GM23338 (cell line): Measurements from ENCODE around the gene PTPN5. TPM values are rescaled to one million over a fixed set of nuclear protein-coding genes. Genes with fewer than 3 reads are reported as not detected.

Experiments
- ATAC-seq: fragments of 200-7000 bp; cut with Tn5 transposase; 3 replicates; pipeline ENCODE4 v1.9.1; 2020
- DNase-seq: peaks from one replicate; pipeline ENCODE4 v3.0.0-alpha.2; 2015; ENCODE audit warnings: low spot score
- H2AFZ ChIP-seq: fragments of 200-600 bp; sonication (generic); 2 replicates; pipeline ENCODE4 v1.8.0; 2016; ENCODE audit warnings: antibody characterized with exemption, mild to moderate bottlenecking, moderate library complexity
- H3F3A ChIP-seq: fragments of 200-600 bp; sonication (generic); replicated peaks from 2 replicates; pipeline ENCODE4 v1.8.0; 2017; ENCODE audit warnings: antibody characterized with exemption, mixed run types, low read depth
- H3K27ac ChIP-seq: fragments of 200-600 bp; sonication (generic); 2 replicates; pipeline ENCODE4 v1.6.1; 2016; ENCODE audit warnings: low read depth
- H3K27me3 ChIP-seq: fragments of 200-600 bp; sonication (generic); 2 replicates; pipeline ENCODE4 v1.8.0; 2016; ENCODE audit warnings: mild to moderate bottlenecking, mixed run types, moderate library complexity; ENCODE audit not compliant: insufficient read depth
- H3K36me3 ChIP-seq: fragments of 200-600 bp; sonication (generic); 2 replicates; pipeline ENCODE4 v1.8.0; 2016; ENCODE audit warnings: mild to moderate bottlenecking; ENCODE audit not compliant: insufficient read depth
- H3K4me1 ChIP-seq: fragments of 200-600 bp; sonication (generic); 2 replicates; pipeline ENCODE4 v1.8.0; 2016; ENCODE audit warnings: mild to moderate bottlenecking, moderate library complexity; ENCODE audit not compliant: insufficient read depth
- H3K4me2 ChIP-seq: fragments of 200-600 bp; sonication (generic); 2 replicates; pipeline ENCODE4 v1.7.1; 2017; ENCODE audit warnings: mixed run types
- H3K4me3 ChIP-seq: fragments of 200-600 bp; sonication (generic); 2 replicates; pipeline ENCODE4 v1.6.1; 2016; ENCODE audit warnings: mixed run types
- H3K79me2 ChIP-seq: fragments of 200-600 bp; sonication (generic); replicated peaks from 2 replicates; pipeline ENCODE4 v1.8.0; 2017; ENCODE audit warnings: mild to moderate bottlenecking; ENCODE audit not compliant: insufficient read depth
- H3K9me2 ChIP-seq: fragments of 200-600 bp; sonication (generic); 2 replicates; pipeline ENCODE4 v1.8.0; 2017; ENCODE audit not compliant: insufficient read depth
- H4K20me1 ChIP-seq: fragments of 200-600 bp; sonication (generic); replicated peaks from 2 replicates; pipeline ENCODE4 v1.8.0; 2017; ENCODE audit warnings: mild to moderate bottlenecking; ENCODE audit not compliant: insufficient read depth
- H3K27ac Mint-ChIP-seq: 2 replicates; pipeline ENCODE4 v1.8.0; 2020; ENCODE audit warnings: inconsistent platforms, mild to moderate bottlenecking, moderate library complexity, mixed read lengths
- H3K27me3 Mint-ChIP-seq: 3 replicates; pipeline ENCODE4 v1.8.0; 2022; ENCODE audit warnings: low read depth, mild to moderate bottlenecking, moderate library complexity, mixed read lengths, inconsistent platforms; ENCODE audit not compliant: insufficient read depth, poor library complexity
- H3K36me3 Mint-ChIP-seq: 3 replicates; pipeline ENCODE4 v1.8.0; 2021; ENCODE audit warnings: low read depth, mild to moderate bottlenecking, inconsistent platforms, moderate library complexity, mixed read lengths
- H3K4me1 Mint-ChIP-seq: 3 replicates; pipeline ENCODE4 v1.8.0; 2020; ENCODE audit warnings: mild to moderate bottlenecking, inconsistent platforms, mixed read lengths
- H3K4me3 Mint-ChIP-seq: 3 replicates; pipeline ENCODE4 v1.8.0; 2021; ENCODE audit warnings: moderate library complexity, mild to moderate bottlenecking, inconsistent platforms, mixed read lengths
- H3K9me3 Mint-ChIP-seq: 3 replicates; pipeline ENCODE4 v1.8.0; 2020; ENCODE audit warnings: moderate library complexity, mild to moderate bottlenecking, inconsistent platforms, mixed read lengths
- CREB1 ChIP-seq: fragments of 250-450 bp; sonication (Bioruptor Pico); IDR thresholded peaks from 2 replicates; pipeline ENCODE4 v1.5.0; 2020; ENCODE audit warnings: low read depth, mild to moderate bottlenecking, moderate library complexity
- EZH2 ChIP-seq: fragments of 200-600 bp; sonication (generic); IDR thresholded peaks from one replicate; pipeline ENCODE4 v1.8.0; 2017; ENCODE audit warnings: antibody characterized with exemption, mild to moderate bottlenecking, low read depth; ENCODE audit not compliant: unreplicated experiment
- EZH2phosphoT487 ChIP-seq: fragments of 200-600 bp; sonication (generic); IDR thresholded peaks from one replicate; pipeline ENCODE4 v1.8.1; 2018; ENCODE audit warnings: antibody characterized with exemption; ENCODE audit not compliant: unreplicated experiment
- JUNB ChIP-seq: IDR thresholded peaks from one replicate; pipeline ENCODE4 v1.6.1; 2016; ENCODE audit warnings: antibody characterized with exemption; ENCODE audit not compliant: unreplicated experiment
- NANOG ChIP-seq: IDR thresholded peaks from 2 replicates; pipeline ENCODE4 v1.6.1; 2016; ENCODE audit warnings: antibody characterized with exemption, borderline replicate concordance
- POLR2AphosphoS5 ChIP-seq: IDR thresholded peaks from 2 replicates; pipeline ENCODE4 v1.6.1; 2016; ENCODE audit warnings: antibody characterized with exemption, low read depth
- STAT1 ChIP-seq: IDR thresholded peaks from one replicate; pipeline ENCODE4 v1.6.1; 2016; ENCODE audit warnings: antibody characterized with exemption; ENCODE audit not compliant: unreplicated experiment
- ZNF114 ChIP-seq: fragments of 250-450 bp; sonication (Bioruptor Pico); IDR thresholded peaks from 2 replicates; pipeline ENCODE4 v1.5.0; 2020; ENCODE audit warnings: mild to moderate bottlenecking, moderate library complexity
- ZNF331 ChIP-seq: fragments of 250-450 bp; sonication (Bioruptor Pico); IDR thresholded peaks from 2 replicates; pipeline ENCODE4 v1.5.0; 2020; ENCODE audit warnings: low read depth, mild to moderate bottlenecking, moderate library complexity
- polyA plus RNA-seq: library from polyadenylated mRNA; unstranded; fragments of >200 nt; fragmentation: Nextera tagmentation; extraction: Ambion mirVana; gene quantifications from 2 replicates; pipeline ENCODE4 v1.2.1, GENCODE V29; 2016
- total RNA-seq: library from RNA; depleted of rRNA; stranded (reverse); fragments of >200 nt; shearing (Covaris generic); gene quantifications from 2 replicates; pipeline ENCODE4 v1.2.3, GENCODE V29; 2014
- TF ChIP-seq, protein P1 (sequence below): IDR thresholded peaks from one replicate; pipeline ENCODE4 v1.6.1; 2018; ENCODE audit warnings: antibody characterized with exemption; ENCODE audit not compliant: unreplicated experiment
- TF ChIP-seq, protein P2 (sequence below): fragments of 250-450 bp; sonication (Bioruptor Pico); IDR thresholded peaks from 2 replicates; pipeline ENCODE4 v1.5.0; 2020; ENCODE audit warnings: mild to moderate bottlenecking, moderate library complexity
- TF ChIP-seq, protein P3 (sequence below): IDR thresholded peaks from 2 replicates; pipeline ENCODE4 v1.6.1; 2016; ENCODE audit warnings: antibody characterized with exemption
- TF ChIP-seq, protein P4 (sequence below), 2 experiments: fragments of 200-600 bp in 1 of 2; sonication (generic) in 1 of 2; conservative IDR thresholded peaks; 2 replicates each; pipeline versions ENCODE4 v1.5.1 to v1.6.1; 2016 to 2017; ENCODE audit warnings: antibody characterized with exemption in 2 of 2, low read depth in 2 of 2, mild to moderate bottlenecking in 2 of 2, moderate library complexity in 1 of 2

The PTPN5 gene
- total and polyA plus RNA-seq, 2 experiments from 2014 or later, result 3.7 to 5.7 TPM

DNA sequence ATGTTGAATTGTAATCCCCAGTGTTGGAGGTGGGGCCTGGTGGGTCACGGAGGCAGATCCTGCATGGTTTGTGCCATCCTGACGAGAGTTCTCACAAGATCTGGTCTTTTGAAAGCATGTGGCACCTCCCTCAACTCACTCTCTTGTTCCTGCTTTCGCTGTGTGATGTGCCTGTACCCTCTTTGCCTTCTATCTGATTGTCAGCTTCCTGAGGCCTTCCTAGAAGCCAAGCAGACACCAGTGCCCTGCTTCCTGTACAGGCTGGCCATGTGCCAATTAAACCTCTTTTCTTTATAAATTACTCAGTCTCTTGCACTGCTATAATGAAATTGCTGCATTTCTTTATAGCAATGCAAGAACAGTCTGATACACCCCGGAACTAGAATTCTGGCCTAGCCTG, 13.1 kb downstream of the PTPN5 start:
- H3K27me3 Mint-ChIP-seq, result peaks cover 9% of the 10 kb centered on the region
- peaks cover 32% of the 10 kb centered on the region for H3K4me1 Mint-ChIP-seq
- Histone ChIP-seq H3F3A (no peaks in the 10 kb centered on the region), H3K27ac (no peak overlapping the region), H3K36me3 (no peaks in the 10 kb centered on the region), H3K4me1 (peaks cover 5% of the 10 kb centered on the region), H3K9me2 (no peaks in the 10 kb centered on the region), H3K4me2 (no peak overlapping the region), H4K20me1 (no peaks in the 10 kb centered on the region), H3K79me2 (no peaks in the 10 kb centered on the region), H3K4me3 (no peak overlapping the region), H2AFZ (no peak overlapping the region), H3K27me3 (no peaks in the 10 kb centered on the region)
- ATAC-seq (no peak), DNase-seq (no peak)
- H3K9me3 Mint-ChIP-seq, result no peaks in the 10 kb centered on the region; the same call in 2 of the 3 replicates
- H3K36me3 Mint-ChIP-seq, result no peaks in the 10 kb centered on the region; the same call in 2 of the 3 replicates
- no peak overlapping the region for H3K27ac Mint-ChIP-seq
- no peak overlapping the region for H3K4me3 Mint-ChIP-seq
- TF ChIP-seq, protein P1, sequence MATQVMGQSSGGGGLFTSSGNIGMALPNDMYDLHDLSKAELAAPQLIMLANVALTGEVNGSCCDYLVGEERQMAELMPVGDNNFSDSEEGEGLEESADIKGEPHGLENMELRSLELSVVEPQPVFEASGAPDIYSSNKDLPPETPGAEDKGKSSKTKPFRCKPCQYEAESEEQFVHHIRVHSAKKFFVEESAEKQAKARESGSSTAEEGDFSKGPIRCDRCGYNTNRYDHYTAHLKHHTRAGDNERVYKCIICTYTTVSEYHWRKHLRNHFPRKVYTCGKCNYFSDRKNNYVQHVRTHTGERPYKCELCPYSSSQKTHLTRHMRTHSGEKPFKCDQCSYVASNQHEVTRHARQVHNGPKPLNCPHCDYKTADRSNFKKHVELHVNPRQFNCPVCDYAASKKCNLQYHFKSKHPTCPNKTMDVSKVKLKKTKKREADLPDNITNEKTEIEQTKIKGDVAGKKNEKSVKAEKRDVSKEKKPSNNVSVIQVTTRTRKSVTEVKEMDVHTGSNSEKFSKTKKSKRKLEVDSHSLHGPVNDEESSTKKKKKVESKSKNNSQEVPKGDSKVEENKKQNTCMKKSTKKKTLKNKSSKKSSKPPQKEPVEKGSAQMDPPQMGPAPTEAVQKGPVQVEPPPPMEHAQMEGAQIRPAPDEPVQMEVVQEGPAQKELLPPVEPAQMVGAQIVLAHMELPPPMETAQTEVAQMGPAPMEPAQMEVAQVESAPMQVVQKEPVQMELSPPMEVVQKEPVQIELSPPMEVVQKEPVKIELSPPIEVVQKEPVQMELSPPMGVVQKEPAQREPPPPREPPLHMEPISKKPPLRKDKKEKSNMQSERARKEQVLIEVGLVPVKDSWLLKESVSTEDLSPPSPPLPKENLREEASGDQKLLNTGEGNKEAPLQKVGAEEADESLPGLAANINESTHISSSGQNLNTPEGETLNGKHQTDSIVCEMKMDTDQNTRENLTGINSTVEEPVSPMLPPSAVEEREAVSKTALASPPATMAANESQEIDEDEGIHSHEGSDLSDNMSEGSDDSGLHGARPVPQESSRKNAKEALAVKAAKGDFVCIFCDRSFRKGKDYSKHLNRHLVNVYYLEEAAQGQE, result no peak
- TF ChIP-seq STAT1, result no peak
- TF ChIP-seq, protein P2, sequence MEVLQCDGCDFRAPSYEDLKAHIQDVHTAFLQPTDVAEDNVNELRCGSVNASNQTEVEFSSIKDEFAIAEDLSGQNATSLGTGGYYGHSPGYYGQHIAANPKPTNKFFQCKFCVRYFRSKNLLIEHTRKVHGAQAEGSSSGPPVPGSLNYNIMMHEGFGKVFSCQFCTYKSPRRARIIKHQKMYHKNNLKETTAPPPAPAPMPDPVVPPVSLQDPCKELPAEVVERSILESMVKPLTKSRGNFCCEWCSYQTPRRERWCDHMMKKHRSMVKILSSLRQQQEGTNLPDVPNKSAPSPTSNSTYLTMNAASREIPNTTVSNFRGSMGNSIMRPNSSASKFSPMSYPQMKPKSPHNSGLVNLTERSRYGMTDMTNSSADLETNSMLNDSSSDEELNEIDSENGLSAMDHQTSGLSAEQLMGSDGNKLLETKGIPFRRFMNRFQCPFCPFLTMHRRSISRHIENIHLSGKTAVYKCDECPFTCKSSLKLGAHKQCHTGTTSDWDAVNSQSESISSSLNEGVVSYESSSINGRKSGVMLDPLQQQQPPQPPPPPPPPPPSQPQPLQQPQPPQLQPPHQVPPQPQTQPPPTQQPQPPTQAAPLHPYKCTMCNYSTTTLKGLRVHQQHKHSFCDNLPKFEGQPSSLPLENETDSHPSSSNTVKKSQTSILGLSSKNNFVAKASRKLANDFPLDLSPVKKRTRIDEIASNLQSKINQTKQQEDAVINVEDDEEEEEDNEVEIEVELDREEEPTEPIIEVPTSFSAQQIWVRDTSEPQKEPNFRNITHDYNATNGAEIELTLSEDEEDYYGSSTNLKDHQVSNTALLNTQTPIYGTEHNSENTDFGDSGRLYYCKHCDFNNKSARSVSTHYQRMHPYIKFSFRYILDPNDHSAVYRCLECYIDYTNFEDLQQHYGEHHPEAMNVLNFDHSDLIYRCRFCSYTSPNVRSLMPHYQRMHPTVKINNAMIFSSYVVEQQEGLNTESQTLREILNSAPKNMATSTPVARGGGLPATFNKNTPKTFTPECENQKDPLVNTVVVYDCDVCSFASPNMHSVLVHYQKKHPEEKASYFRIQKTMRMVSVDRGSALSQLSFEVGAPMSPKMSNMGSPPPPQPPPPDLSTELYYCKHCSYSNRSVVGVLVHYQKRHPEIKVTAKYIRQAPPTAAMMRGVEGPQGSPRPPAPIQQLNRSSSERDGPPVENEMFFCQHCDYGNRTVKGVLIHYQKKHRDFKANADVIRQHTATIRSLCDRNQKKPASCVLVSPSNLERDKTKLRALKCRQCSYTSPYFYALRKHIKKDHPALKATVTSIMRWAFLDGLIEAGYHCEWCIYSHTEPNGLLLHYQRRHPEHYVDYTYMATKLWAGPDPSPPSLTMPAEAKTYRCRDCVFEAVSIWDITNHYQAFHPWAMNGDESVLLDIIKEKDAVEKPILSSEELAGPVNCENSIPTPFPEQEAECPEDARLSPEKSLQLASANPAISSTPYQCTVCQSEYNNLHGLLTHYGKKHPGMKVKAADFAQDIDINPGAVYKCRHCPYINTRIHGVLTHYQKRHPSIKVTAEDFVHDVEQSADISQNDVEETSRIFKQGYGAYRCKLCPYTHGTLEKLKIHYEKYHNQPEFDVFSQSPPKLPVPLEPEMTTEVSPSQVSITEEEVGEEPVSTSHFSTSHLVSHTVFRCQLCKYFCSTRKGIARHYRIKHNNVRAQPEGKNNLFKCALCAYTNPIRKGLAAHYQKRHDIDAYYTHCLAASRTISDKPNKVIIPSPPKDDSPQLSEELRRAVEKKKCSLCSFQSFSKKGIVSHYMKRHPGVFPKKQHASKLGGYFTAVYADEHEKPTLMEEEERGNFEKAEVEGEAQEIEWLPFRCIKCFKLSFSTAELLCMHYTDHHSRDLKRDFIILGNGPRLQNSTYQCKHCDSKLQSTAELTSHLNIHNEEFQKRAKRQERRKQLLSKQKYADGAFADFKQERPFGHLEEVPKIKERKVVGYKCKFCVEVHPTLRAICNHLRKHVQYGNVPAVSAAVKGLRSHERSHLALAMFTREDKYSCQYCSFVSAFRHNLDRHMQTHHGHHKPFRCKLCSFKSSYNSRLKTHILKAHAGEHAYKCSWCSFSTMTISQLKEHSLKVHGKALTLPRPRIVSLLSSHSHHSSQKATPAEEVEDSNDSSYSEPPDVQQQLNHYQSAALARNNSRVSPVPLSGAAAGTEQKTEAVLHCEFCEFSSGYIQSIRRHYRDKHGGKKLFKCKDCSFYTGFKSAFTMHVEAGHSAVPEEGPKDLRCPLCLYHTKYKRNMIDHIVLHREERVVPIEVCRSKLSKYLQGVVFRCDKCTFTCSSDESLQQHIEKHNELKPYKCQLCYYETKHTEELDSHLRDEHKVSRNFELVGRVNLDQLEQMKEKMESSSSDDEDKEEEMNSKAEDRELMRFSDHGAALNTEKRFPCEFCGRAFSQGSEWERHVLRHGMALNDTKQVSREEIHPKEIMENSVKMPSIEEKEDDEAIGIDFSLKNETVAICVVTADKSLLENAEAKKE (CRISPR knock-in tag), result no peak
- no peak for TF ChIP-seq EZH2
- no peak for TF ChIP-seq NANOG
- no peak for TF ChIP-seq ZNF331
- no peak for TF ChIP-seq POLR2AphosphoS5
- TF ChIP-seq EZH2phosphoT487, result no peak
- no peak for TF ChIP-seq CREB1 (CRISPR knock-in tag)
- TF ChIP-seq, protein P3, sequence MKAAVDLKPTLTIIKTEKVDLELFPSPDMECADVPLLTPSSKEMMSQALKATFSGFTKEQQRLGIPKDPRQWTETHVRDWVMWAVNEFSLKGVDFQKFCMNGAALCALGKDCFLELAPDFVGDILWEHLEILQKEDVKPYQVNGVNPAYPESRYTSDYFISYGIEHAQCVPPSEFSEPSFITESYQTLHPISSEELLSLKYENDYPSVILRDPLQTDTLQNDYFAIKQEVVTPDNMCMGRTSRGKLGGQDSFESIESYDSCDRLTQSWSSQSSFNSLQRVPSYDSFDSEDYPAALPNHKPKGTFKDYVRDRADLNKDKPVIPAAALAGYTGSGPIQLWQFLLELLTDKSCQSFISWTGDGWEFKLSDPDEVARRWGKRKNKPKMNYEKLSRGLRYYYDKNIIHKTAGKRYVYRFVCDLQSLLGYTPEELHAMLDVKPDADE, result no peak
- TF ChIP-seq, protein P4, sequence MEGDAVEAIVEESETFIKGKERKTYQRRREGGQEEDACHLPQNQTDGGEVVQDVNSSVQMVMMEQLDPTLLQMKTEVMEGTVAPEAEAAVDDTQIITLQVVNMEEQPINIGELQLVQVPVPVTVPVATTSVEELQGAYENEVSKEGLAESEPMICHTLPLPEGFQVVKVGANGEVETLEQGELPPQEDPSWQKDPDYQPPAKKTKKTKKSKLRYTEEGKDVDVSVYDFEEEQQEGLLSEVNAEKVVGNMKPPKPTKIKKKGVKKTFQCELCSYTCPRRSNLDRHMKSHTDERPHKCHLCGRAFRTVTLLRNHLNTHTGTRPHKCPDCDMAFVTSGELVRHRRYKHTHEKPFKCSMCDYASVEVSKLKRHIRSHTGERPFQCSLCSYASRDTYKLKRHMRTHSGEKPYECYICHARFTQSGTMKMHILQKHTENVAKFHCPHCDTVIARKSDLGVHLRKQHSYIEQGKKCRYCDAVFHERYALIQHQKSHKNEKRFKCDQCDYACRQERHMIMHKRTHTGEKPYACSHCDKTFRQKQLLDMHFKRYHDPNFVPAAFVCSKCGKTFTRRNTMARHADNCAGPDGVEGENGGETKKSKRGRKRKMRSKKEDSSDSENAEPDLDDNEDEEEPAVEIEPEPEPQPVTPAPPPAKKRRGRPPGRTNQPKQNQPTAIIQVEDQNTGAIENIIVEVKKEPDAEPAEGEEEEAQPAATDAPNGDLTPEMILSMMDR (conservative IDR thresholded peaks at IDR 0.05; ENCODE audit: low read depth in 2 of 2), result no peak
- no peak for TF ChIP-seq ZNF114
- no peak for TF ChIP-seq JUNB
